ENCODE results near the gene WNK4. TPM values are rescaled to one million over a fixed set of nuclear protein-coding genes. Genes with fewer than 3 reads are reported as not detected.

WNK4 gene
- total and polyA plus RNA-seq, 9 of the 15 experiments (the other 6 are each of a cell fraction or from before 2014, with no cell fraction given) = 0.32 to 25.8 (median 4.5) TPM

DNA sequence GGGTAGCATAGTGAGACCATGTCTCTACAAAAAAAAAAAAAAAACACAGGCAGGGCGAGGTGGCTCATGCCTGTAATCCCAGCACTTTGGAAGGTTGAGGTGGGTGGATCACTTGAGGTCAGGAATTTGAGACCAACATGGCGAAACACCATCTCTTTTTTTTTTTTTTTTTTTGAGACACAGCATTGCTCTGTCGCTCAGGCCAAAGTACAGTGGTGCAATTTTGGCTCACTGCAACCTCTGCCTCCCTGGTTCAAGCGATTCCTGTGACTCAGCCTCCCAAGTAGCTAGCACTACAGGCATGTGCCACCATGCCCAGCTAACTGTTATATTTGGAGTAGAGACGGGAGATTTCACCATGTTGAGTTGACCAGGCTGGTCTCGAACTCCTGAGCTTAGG lies 14.3 kb upstream of the WNK4 start:
- Histone ChIP-seq H3K36me3 (ENCODE audit: control insufficient read depth, insufficient read depth, low read length) (no peaks in the 10 kb centered on the region), H3K4me2 (ENCODE audit: insufficient read depth, low read length) (no peak overlapping the region), H3K9me1 (ENCODE audit: control insufficient read depth, insufficient read depth, low read length) (no peaks in the 10 kb centered on the region), H3K27ac (ENCODE audit: extremely low read depth, low read depth, low read length) (no peak overlapping the region), H2AFZ (ENCODE audit: low read depth, low read length) (no peak overlapping the region), H3K9me3 (replicated peaks; ENCODE audit: control insufficient read depth, insufficient read depth, low read depth, low read length) (no peaks in the 10 kb centered on the region), H3K27me3 (ENCODE audit: control insufficient read depth in 2 of 2, insufficient read depth in 2 of 2, low read length in 2 of 2) (no peaks in the 10 kb centered on the region), H3K9ac (ENCODE audit: insufficient read depth in 1 of 2, low read depth in 2 of 2, low read length in 2 of 2) (no peak overlapping the region; a peak in 1 of 4 replicates), H4K20me1 (replicated peaks; ENCODE audit: control insufficient read depth, insufficient read depth, low read length) (no peaks in the 10 kb centered on the region), H3K4me3 (no peak overlapping the region), H3K79me2 (ENCODE audit: control insufficient read depth, insufficient read depth, low read length) (no peaks in the 10 kb centered on the region), H3K4me1 (replicated peaks in 1 of 2; ENCODE audit: control insufficient read depth in 2 of 2, insufficient read depth in 2 of 2, low read length in 2 of 2) (peaks cover 10 to 19% of the 10 kb centered on the region in 2 experiments; a peak in 4 of 5 replicates)
- 89% methylated on average over 4 of the region's 6 CpGs for WGBS (ENCODE audit: insufficient coverage, low coverage, missing lambda C conversion rate)
- in situ Hi-C loops (cut with MboI) (no loop called here), intact Hi-C loops (cut with micrococcal nuclease) (no loop called here)
- FAIRE-seq (no peak), ATAC-seq (no peak), DNase-seq (ENCODE audit: extremely low read depth in 1 of 4, low spot score in 3 of 4) (no peak)
- no TSS peak for BruUV-seq (replicated peaks)
- ChIA-PET CTCF (ENCODE audit: low intra/inter-chr PET ratio) (interaction anchor here (0.6 kb wide), 1 partner anchor 654 kb away, joined by 4 read pairs; no protein-coding TSS in a partner anchor), POLR2A (interaction anchor here (0.9 to 1.6 kb wide), 3 partner anchors 14 to 52 kb away, joined by 3 read pairs; partner anchors contain the start of gene WNK4)
- TF ChIP-seq RBM17 (IDR thresholded peaks at IDR 0.05; ENCODE audit: borderline replicate concordance, low read depth, low read length) = no peak
- TF ChIP-seq, protein P1, sequence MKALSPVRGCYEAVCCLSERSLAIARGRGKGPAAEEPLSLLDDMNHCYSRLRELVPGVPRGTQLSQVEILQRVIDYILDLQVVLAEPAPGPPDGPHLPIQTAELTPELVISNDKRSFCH (CRISPR knock-in tag; IDR thresholded peaks at IDR 0.05) = no peak
- TF ChIP-seq, protein P1 (tag; IDR thresholded peaks at IDR 0.05) = no peak
- no peak for TF ChIP-seq ZNF253 (CRISPR knock-in tag; conservative IDR thresholded peaks at IDR 0.05)
- TF ChIP-seq, protein P2, sequence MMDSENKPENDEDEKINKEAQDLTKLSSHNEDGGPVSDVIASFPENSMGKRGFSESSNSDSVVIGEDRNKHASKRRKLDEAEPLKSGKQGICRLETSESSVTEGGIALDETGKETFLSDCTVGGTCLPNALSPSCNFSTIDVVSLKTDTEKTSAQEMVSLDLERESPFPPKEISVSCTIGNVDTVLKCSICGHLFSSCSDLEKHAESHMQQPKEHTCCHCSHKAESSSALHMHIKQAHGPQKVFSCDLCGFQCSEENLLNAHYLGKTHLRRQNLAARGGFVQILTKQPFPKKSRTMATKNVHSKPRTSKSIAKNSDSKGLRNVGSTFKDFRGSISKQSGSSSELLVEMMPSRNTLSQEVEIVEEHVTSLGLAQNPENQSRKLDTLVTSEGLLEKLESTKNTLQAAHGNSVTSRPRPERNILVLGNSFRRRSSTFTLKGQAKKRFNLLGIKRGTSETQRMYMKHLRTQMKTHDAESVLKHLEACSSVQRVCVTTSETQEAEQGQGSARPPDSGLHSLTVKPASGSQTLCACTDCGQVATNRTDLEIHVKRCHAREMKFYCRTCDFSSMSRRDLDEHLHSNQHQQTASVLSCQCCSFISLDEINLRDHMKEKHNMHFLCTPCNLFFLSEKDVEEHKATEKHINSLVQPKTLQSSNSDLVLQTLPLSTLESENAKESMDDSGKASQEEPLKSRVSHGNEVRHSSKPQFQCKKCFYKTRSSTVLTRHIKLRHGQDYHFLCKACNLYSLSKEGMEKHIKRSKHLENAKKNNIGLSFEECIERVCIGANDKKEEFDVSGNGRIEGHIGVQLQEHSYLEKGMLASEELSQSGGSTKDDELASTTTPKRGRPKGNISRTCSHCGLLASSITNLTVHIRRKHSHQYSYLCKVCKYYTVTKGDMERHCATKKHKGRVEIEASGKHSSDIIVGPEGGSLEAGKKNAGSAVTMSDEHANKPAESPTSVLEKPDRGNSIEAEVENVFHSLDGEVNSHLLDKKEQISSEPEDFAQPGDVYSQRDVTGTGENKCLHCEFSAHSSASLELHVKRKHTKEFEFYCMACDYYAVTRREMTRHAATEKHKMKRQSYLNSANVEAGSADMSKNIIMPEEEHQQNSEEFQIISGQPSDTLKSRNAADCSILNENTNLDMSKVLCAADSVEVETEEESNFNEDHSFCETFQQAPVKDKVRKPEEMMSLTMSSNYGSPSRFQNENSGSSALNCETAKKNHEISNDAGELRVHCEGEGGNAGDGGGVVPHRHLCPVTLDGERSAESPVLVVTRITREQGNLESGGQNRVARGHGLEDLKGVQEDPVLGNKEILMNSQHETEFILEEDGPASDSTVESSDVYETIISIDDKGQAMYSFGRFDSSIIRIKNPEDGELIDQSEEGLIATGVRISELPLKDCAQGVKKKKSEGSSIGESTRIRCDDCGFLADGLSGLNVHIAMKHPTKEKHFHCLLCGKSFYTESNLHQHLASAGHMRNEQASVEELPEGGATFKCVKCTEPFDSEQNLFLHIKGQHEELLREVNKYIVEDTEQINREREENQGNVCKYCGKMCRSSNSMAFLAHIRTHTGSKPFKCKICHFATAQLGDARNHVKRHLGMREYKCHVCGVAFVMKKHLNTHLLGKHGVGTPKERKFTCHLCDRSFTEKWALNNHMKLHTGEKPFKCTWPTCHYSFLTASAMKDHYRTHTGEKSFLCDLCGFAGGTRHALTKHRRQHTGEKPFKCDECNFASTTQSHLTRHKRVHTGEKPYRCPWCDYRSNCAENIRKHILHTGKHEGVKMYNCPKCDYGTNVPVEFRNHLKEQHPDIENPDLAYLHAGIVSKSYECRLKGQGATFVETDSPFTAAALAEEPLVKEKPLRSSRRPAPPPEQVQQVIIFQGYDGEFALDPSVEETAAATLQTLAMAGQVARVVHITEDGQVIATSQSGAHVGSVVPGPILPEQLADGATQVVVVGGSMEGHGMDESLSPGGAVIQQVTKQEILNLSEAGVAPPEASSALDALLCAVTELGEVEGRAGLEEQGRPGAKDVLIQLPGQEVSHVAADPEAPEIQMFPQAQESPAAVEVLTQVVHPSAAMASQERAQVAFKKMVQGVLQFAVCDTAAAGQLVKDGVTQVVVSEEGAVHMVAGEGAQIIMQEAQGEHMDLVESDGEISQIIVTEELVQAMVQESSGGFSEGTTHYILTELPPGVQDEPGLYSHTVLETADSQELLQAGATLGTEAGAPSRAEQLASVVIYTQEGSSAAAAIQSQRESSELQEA (IDR thresholded peaks at IDR 0.05; ENCODE audit: low read depth) = no peak
- TF ChIP-seq, protein P3, sequence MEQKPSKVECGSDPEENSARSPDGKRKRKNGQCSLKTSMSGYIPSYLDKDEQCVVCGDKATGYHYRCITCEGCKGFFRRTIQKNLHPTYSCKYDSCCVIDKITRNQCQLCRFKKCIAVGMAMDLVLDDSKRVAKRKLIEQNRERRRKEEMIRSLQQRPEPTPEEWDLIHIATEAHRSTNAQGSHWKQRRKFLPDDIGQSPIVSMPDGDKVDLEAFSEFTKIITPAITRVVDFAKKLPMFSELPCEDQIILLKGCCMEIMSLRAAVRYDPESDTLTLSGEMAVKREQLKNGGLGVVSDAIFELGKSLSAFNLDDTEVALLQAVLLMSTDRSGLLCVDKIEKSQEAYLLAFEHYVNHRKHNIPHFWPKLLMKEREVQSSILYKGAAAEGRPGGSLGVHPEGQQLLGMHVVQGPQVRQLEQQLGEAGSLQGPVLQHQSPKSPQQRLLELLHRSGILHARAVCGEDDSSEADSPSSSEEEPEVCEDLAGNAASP (IDR thresholded peaks at IDR 0.05) = no peak
- TF ChIP-seq RBBP5 (IDR thresholded peaks at IDR 0.05; ENCODE audit: borderline replicate concordance, insufficient read depth, low read length, poor library complexity, severe bottlenecking) = no peak
- TF ChIP-seq MYC (IDR thresholded peaks at IDR 0.05; ENCODE audit: low read depth, low read length) = no peak
- TF ChIP-seq MYC (CRISPR knock-in tag; IDR thresholded peaks at IDR 0.05; ENCODE audit: borderline replicate concordance, low read depth) = no peak

Data from K562 (cell line).